K562 (cell line): Measurements from ENCODE around the gene MEA1. TPM values are rescaled to one million over a fixed set of nuclear protein-coding genes. Genes with fewer than 3 reads are reported as not detected.
A peak's percentile ranks its signal among the peaks of the same experiment; 100 is the strongest.

Source experiments
- CTCF ChIP-seq, 3 experiments: IDR thresholded peaks in 2 of 3; conservative IDR thresholded peaks in 1 of 3; 2 replicates each; pipeline ENCODE4 v1.5.1; 2011 to 2012; ENCODE audit warnings: low read length in 3 of 3, mild to moderate bottlenecking in 3 of 3, control low read depth in 2 of 3, improper control_type of control experiment in 1 of 3, inconsistent platforms in 1 of 3, low read depth in 1 of 3, mixed read lengths in 1 of 3, moderate library complexity in 1 of 3; ENCODE audit not compliant: insufficient read depth in 2 of 3
- DNMT1 ChIP-seq: fragments of 450-650 bp; IDR thresholded peaks from 2 replicates; pipeline ENCODE4 v1.6.1; 2016; ENCODE audit warnings: antibody characterized with exemption, mild to moderate bottlenecking
- ELF2 ChIP-seq: fragments of 250-450 bp; sonication (Bioruptor Pico); IDR thresholded peaks from 2 replicates; pipeline ENCODE4 v1.5.0; 2021; ENCODE audit warnings: mild to moderate bottlenecking
- ETS1 ChIP-seq: conservative IDR thresholded peaks from 2 replicates; pipeline ENCODE4 v1.6.1; 2011; ENCODE audit warnings: low read depth, mild to moderate bottlenecking, low read length; ENCODE audit not compliant: control insufficient read depth
- FOXP4 ChIP-seq: sonication (generic); formaldehyde crosslinking; IDR thresholded peaks from 2 replicates; pipeline ENCODE4 v1.8.0; 2022; ENCODE audit warnings: mild to moderate bottlenecking, missing genetic modification reagents, borderline replicate concordance
- GATA2 ChIP-seq: sonication (generic); formaldehyde crosslinking; IDR thresholded peaks from 2 replicates; pipeline ENCODE4 v1.4.0; 2020; ENCODE audit warnings: mild to moderate bottlenecking, missing genetic modification reagents
- GTF2E2 ChIP-seq: fragments of 200-800 bp; sonication (Bioruptor generic); IDR thresholded peaks from 2 replicates; pipeline ENCODE4 v1.6.1; 2016; ENCODE audit warnings: missing genetic modification characterization, missing compliant biosample characterization
- HNRNPLL ChIP-seq: fragments of 200-400 bp; formaldehyde crosslinking; IDR thresholded peaks from 2 replicates; pipeline ENCODE4 v1.6.1; 2017; ENCODE audit warnings: low read length, low read depth, mild to moderate bottlenecking; ENCODE audit not compliant: poor library complexity, severe bottlenecking
- MECOM ChIP-seq: fragments of 250-450 bp; sonication (Bioruptor Pico); IDR thresholded peaks from 2 replicates; pipeline ENCODE4 v1.8.0; 2022; ENCODE audit warnings: inconsistent platforms
- NKRF ChIP-seq: fragments of 450-650 bp; IDR thresholded peaks from 2 replicates; pipeline ENCODE4 v1.6.1; 2016; ENCODE audit warnings: borderline replicate concordance
- POLR2H ChIP-seq: IDR thresholded peaks from 2 replicates; pipeline ENCODE4 v1.6.1; 2016; ENCODE audit warnings: missing genetic modification characterization, low read depth, mild to moderate bottlenecking, control low read depth, missing compliant biosample characterization, moderate library complexity
- PTTG1 ChIP-seq: fragments of 450-650 bp; IDR thresholded peaks from 2 replicates; pipeline ENCODE4 v1.6.1; 2016; ENCODE audit warnings: low read depth, mild to moderate bottlenecking, missing genetic modification characterization, missing compliant biosample characterization
- SRSF3 ChIP-seq: fragments of 200-400 bp; formaldehyde crosslinking; IDR thresholded peaks from 2 replicates; pipeline ENCODE4 v1.6.1; 2016; ENCODE audit warnings: mild to moderate bottlenecking, low read length, moderate library complexity; ENCODE audit not compliant: insufficient read depth
- STAG1 ChIP-seq: sonication (generic); formaldehyde crosslinking; IDR thresholded peaks from 2 replicates; pipeline ENCODE4 v1.5.0; 2020; ENCODE audit warnings: missing genetic modification reagents, borderline replicate concordance
- ZBTB49 ChIP-seq: sonication (generic); formaldehyde crosslinking; IDR thresholded peaks from 2 replicates; pipeline ENCODE4 v1.8.0; 2022; ENCODE audit warnings: missing genetic modification reagents, mild to moderate bottlenecking, borderline replicate concordance
- ZC3H8 ChIP-seq: fragments of 450-650 bp; IDR thresholded peaks from 2 replicates; pipeline ENCODE4 v1.6.1; 2017
- ZNF197 ChIP-seq: fragments of 200-800 bp; sonication (Bioruptor generic); IDR thresholded peaks from 2 replicates; pipeline ENCODE4 v1.6.1; 2016; ENCODE audit warnings: low read depth, missing genetic modification characterization, missing compliant biosample characterization
- polyA plus RNA-seq, 8 experiments: library from polyadenylated mRNA; depleted of rRNA in 4 of 8; stranded (reverse) in 5 of 8; unstranded in 3 of 8; fragments of >200 nt; fragmentation: Nextera tagmentation in 2 of 8; fragmentation: Illumina TruSeq in 1 of 8; extraction: Ambion mirVana in 2 of 8; extraction: Trizol in 1 of 8; gene quantifications; 2 replicates each; pipeline versions ENCODE4 v1.2.1 to v1.2.3, GENCODE V29; 2011 to 2014; ENCODE audit warnings: inconsistent platforms in 1 of 8, missing spikeins in 1 of 8
- total RNA-seq, 7 experiments: library from RNA; depleted of rRNA in 6 of 7; stranded (reverse); fragments of >200 nt in 6 of 7; fragmentation: Illumina TruSeq in 2 of 7; extraction: Trizol in 2 of 7; gene quantifications; 2 replicates each; pipeline versions ENCODE4 v1.2.1 to v1.2.3, GENCODE V29; 2011 to 2021; ENCODE audit warnings: low replicate concordance in 1 of 7

Gene MEA1
- total and polyA plus RNA-seq, 9 of the 15 experiments (the other 6 are each of a cell fraction or from before 2014, with no cell fraction given), result 86.8 to 210 (median 152) TPM

- no peak for TF ChIP-seq ZBTB49 (CRISPR knock-in tag)
- TF ChIP-seq ZNF197 (CRISPR knock-in tag), result no peak
- TF ChIP-seq STAG1 (CRISPR knock-in tag), result no peak
- TF ChIP-seq ELF2 (CRISPR knock-in tag), result no peak
- no peak for TF ChIP-seq ZC3H8
- TF ChIP-seq POLR2H (tag), result no peak
- TF ChIP-seq CTCF (IDR thresholded peaks at IDR 0.05 in 2 of 3, conservative IDR thresholded peaks at IDR 0.05 in 1 of 3; ENCODE audit: insufficient read depth in 2 of 3, low read depth in 1 of 3, low read length in 3 of 3), result peak in 1 of 3 experiments; percentile 10; a peak in 1 of 6 replicates
- no peak; the same call in 1 of the 2 replicates for TF ChIP-seq DNMT1
- peak; percentile 66 for TF ChIP-seq GATA2 (CRISPR knock-in tag)
- TF ChIP-seq ETS1, result no peak
- TF ChIP-seq GTF2E2 (tag), result no peak
- no peak for TF ChIP-seq MECOM (CRISPR knock-in tag)
- TF ChIP-seq NKRF, result 0 out of 2 replicates have a peak, but pooled peaks have one; percentile 30
- TF ChIP-seq FOXP4 (CRISPR knock-in tag), result no peak
- TF ChIP-seq HNRNPLL, result peak; percentile 21
- TF ChIP-seq PTTG1, result no peak
- no peak for TF ChIP-seq SRSF3
These were observed 39.2 kb upstream of the MEA1 start (continued) for GRCh38 chr6:43052842-43053544.
